ENCODE data around the gene SEMA7A.
"Not testable (repeated sequence)": the region's sequence is repeated elsewhere in the genome, so short reads cannot be mapped to it uniquely, and the experiment has no call there.

Gene SEMA7A

DNA sequence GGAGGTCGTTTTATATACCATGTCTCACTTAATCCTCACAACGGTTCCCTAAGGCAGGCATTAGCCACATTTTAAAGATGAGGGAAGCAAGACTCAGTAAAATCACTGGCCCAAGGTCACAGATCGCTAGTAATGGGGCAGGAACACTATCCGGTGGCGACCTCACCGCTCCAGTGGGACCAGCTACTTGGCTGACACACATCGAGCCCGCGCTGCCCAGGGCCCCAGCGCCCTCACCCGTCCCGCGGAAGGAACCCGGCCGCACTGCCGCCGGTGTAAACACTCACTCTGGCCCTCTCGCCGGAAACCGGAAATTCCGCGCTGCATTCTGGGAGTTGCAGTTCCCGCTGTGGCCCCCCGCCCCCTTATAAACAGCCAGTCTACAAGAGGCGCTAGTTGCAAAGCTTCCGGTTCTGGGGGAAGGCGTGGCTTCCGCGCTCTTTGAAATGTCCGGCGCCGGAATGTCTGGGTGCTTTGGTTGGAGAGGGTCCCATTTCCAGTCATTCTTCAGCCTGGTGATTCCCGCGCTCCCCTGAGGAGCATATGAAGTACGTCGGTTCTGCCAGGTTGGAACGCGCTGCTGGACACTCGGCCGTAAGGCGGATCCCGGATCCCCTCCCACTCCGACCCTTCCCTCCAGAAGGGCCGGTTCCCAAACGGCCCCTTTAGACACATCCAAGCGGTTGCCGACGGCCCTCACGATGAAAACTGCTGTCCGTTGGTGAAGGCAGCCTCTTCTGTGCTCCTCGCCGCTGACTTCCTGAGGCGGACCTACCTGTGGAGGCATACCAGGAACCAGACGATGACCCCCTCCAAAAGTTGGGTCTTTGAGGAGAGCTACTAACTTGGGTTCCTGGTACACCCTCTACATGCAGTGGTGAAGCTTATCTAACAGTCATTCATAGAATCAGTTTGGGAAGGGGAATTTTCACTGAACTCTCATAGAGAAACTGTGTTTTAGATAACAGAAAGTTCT lies 27.4 kb upstream of the SEMA7A start, which contains the start of gene UBL7:
Gene UBL7, minus strand, starts transcription at position 290 of the 976 bp plus-strand sequence. CDS start 2,293 bp downstream, outside the sequence.
- H3K36me3 Mint-ChIP-seq (ENCODE audit: low read depth), result peaks cover 46% of the 10 kb centered on the region
- peak within 1 kb of the TSS; percentile 96 to 98 (median 97) for H3K4me3 Mint-ChIP-seq
- peaks cover 41% of the 10 kb centered on the region for H3K4me1 Mint-ChIP-seq
- TF ChIP-seq, protein P1, sequence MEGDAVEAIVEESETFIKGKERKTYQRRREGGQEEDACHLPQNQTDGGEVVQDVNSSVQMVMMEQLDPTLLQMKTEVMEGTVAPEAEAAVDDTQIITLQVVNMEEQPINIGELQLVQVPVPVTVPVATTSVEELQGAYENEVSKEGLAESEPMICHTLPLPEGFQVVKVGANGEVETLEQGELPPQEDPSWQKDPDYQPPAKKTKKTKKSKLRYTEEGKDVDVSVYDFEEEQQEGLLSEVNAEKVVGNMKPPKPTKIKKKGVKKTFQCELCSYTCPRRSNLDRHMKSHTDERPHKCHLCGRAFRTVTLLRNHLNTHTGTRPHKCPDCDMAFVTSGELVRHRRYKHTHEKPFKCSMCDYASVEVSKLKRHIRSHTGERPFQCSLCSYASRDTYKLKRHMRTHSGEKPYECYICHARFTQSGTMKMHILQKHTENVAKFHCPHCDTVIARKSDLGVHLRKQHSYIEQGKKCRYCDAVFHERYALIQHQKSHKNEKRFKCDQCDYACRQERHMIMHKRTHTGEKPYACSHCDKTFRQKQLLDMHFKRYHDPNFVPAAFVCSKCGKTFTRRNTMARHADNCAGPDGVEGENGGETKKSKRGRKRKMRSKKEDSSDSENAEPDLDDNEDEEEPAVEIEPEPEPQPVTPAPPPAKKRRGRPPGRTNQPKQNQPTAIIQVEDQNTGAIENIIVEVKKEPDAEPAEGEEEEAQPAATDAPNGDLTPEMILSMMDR (IDR thresholded peaks at IDR 0.05; ENCODE audit: unreplicated experiment in 3 of 3), result no peak
- H3K9me3 Mint-ChIP-seq, result peaks cover 7% of the 10 kb centered on the region
- H3K27ac Mint-ChIP-seq, result peak within 1 kb of the TSS; percentile 75 to 99 (median 98)
- no peaks in the 10 kb centered on the region for H3K27me3 Mint-ChIP-seq (ENCODE audit: low read depth)

DNA sequence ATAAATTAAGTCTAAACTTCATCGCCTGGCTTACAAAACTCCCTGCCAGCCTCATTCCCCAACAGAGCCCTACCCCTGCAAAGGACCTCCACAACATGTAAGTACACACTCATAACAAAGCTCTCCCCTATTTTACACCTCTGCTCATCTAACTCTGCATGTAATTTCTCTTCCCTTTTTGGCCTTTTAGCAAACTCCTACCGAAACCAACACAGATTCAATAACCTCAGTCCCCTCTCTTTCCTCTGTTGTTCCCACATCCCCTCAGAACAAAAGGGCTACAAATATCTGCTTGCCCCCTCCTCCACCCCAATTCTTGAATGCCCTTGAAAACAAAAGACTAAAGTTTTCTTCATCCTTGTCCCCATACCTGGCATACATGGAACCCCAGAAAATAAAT lies 26.5 kb upstream of the SEMA7A start:
- H3K4me1 Mint-ChIP-seq, result peaks cover 41% of the 10 kb centered on the region
- peaks cover 41% of the 10 kb centered on the region for H3K36me3 Mint-ChIP-seq (ENCODE audit: low read depth)
- peak overlapping the region; percentile 96 to 98 (median 97) for H3K4me3 Mint-ChIP-seq
- no peaks in the 10 kb centered on the region for H3K27me3 Mint-ChIP-seq (ENCODE audit: low read depth)
- TF ChIP-seq, protein P1 (IDR thresholded peaks at IDR 0.05; ENCODE audit: unreplicated experiment in 3 of 3), result no peak
- H3K27ac Mint-ChIP-seq, result peak overlapping the region; percentile 75 to 99 (median 98)
- H3K9me3 Mint-ChIP-seq, result peaks cover 7% of the 10 kb centered on the region

DNA sequence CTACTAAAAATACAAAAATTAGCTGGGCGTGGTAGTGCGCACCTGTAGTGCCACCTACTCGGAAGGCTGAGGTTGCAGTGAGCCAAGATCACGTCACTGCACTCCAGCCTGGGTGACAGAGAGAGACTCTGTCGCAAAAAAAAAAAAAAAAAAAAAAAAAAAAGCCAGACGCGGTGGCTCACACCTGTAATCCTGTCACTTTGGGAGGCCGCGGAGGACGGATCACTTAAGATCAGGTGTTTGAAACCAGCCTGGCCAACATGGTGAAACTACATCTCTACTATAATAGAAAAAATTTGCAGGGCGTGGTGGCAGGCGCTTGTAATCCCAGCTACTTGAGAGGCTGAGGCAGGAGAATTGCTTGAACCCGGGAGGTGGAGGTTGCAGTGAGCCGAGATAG lies 26.0 kb upstream of the SEMA7A start:
- Mint-ChIP-seq H3K4me1 (peaks cover 41% of the 10 kb centered on the region), H3K27ac (peak overlapping the region in 2 of 3 experiments; percentile 75 to 98), H3K36me3 (ENCODE audit: low read depth) (peaks cover 42% of the 10 kb centered on the region), H3K4me3 (peak overlapping the region; percentile 96 to 98 (median 97))
- H3K27me3 Mint-ChIP-seq (ENCODE audit: low read depth); H3K9me3 Mint-ChIP-seq: not testable (repeated sequence)

DNA sequence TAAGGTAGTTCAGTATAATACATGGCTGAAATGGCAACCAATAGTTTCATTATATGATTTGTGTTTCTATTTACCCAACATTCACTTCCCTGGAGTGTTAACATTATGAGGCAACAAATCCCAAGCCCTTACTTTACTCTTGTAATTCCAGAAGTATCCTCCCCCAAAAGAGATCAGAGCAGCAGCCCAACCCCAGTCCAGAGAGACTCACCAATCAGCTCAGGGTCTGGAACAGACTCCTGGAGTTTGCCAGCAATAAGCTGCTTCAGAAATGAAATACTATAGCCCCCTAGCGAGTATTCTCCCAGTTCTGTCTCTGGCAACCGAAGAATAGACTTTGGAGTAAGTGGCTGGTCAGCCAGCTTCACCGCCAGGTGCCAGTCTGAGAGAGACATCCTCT lies 24.7 kb upstream of the SEMA7A start:
- TF ChIP-seq, protein P1 (IDR thresholded peaks at IDR 0.05; ENCODE audit: unreplicated experiment in 3 of 3), result no peak
- H3K27ac Mint-ChIP-seq, result peak overlapping the region; percentile 47 to 83 (median 61)
- H3K9me3 Mint-ChIP-seq, result peaks cover 2% of the 10 kb centered on the region
- peaks cover 41% of the 10 kb centered on the region for H3K36me3 Mint-ChIP-seq (ENCODE audit: low read depth)
- peak overlapping the region; percentile 57 to 76 (median 62) for H3K4me3 Mint-ChIP-seq
- no peaks in the 10 kb centered on the region for H3K27me3 Mint-ChIP-seq (ENCODE audit: low read depth)
- H3K4me1 Mint-ChIP-seq, result peaks cover 47% of the 10 kb centered on the region

DNA sequence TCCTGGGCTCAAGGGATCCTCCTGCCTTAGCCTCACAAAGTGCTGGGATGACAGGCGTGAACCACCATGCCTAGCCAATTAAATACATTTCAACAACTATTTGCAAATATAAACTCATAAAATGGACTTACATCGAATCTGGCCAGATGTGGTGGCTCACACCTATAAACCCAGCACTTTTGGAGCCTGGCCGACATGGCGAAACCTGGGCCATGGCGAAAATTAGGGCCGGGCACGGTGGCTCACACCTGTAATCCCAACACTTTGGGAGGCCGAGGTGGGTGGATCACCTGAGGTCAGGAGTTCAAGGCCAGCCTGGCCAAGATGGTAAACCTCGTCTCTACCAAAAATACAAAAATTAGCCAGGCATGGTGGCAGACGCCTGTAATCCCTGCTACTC lies 23.3 kb upstream of the SEMA7A start:
- Mint-ChIP-seq H3K36me3 (ENCODE audit: low read depth) (peaks cover 41% of the 10 kb centered on the region), H3K4me1 (peaks cover 42% of the 10 kb centered on the region)
- not testable (repeated sequence) for H3K4me3 Mint-ChIP-seq; H3K27ac Mint-ChIP-seq; H3K27me3 Mint-ChIP-seq (ENCODE audit: low read depth); H3K9me3 Mint-ChIP-seq

DNA sequence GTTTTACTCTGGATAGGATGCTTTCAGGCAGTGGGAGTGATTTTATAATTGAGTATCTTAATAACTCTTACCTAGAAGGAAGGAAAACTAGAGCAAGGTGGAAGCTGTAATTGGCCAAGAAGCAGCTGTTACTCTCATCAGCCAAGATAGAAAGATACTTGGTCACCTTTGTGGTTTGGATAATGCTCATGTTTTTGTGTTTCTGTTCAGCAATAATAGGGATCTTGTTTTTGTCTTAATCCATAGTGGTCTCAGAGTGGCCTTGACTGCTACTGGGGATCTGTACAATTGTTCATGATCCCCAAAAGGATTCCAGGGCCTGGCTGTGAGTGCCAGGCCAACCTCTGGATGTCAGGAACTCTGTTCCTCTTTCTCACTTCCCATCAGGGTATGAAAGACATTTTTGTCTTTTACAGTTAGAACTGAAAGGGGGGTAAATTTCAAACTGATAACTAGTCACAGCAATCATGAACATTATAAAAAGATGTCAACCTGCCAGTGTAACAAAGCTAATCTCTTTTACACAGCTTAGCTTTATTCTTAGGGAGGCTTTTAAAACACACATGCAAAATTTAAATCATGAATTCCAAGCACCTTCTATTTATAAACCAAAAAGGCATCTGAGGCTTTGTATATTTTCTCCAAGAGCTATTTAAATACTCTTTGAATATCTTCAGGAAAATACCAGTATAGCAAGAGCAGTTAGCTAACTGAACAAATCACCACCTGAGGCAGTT lies 21.2 kb upstream of the SEMA7A start:
- Mint-ChIP-seq H3K27ac (no peak overlapping the region), H3K4me1 (peaks cover 32% of the 10 kb centered on the region), H3K27me3 (ENCODE audit: low read depth) (no peaks in the 10 kb centered on the region), H3K4me3 (no peak overlapping the region), H3K36me3 (ENCODE audit: low read depth) (peaks cover 60% of the 10 kb centered on the region), H3K9me3 (no peaks in the 10 kb centered on the region)
- TF ChIP-seq, protein P1 (IDR thresholded peaks at IDR 0.05; ENCODE audit: unreplicated experiment in 3 of 3), result no peak

Data from nephron (organoid).